Activated T-cell treated with anti-CD3 and anti-CD28 coated beads, Interleukin-2, amount 50 U/mL, for 24 hours (primary cell): ENCODE data around the gene PDE11A.
"Not testable (repeated sequence)": the region's sequence is repeated elsewhere in the genome, so short reads cannot be mapped to it uniquely, and the experiment has no call there.

Experiments used
- DNase-seq: peaks from one replicate; pipeline ENCODE4 v3.0.0-alpha.2; 2020
- H3K27ac Mint-ChIP-seq: 2 replicates; pipeline ENCODE4 v1.8.0; 2020; ENCODE audit warnings: mild to moderate bottlenecking, mixed read lengths
- H3K27me3 Mint-ChIP-seq: 2 replicates; pipeline ENCODE4 v1.8.0; 2020; ENCODE audit warnings: mixed read lengths
- H3K36me3 Mint-ChIP-seq: 2 replicates; pipeline ENCODE4 v1.8.0; 2020; ENCODE audit warnings: low read depth, mixed read lengths
- H3K4me1 Mint-ChIP-seq: 2 replicates; pipeline ENCODE4 v1.8.0; 2020; ENCODE audit warnings: low read depth, mixed read lengths
- H3K4me3 Mint-ChIP-seq: 2 replicates; pipeline ENCODE4 v1.8.0; 2020; ENCODE audit warnings: mild to moderate bottlenecking, moderate library complexity, mixed read lengths
- H3K9me3 Mint-ChIP-seq: 2 replicates; pipeline ENCODE4 v1.8.0; 2020; ENCODE audit warnings: mixed read lengths

Gene PDE11A

GRCh38 chr2:177797808-177798207 lies 274.8 kb downstream of the PDE11A start:
- no peaks in the 10 kb centered on the region for H3K9me3 Mint-ChIP-seq
- H3K36me3 Mint-ChIP-seq = no peaks in the 10 kb centered on the region

GRCh38 chr2:177796654-177797415 lies 275.7 kb downstream of the PDE11A start:
- no peak overlapping the region for H3K4me3 Mint-ChIP-seq
- H3K4me1 Mint-ChIP-seq = no peaks in the 10 kb centered on the region
- no peaks in the 10 kb centered on the region for H3K9me3 Mint-ChIP-seq
- no peak for DNase-seq
- no peak overlapping the region for H3K27ac Mint-ChIP-seq
- H3K36me3 Mint-ChIP-seq = no peaks in the 10 kb centered on the region
- H3K27me3 Mint-ChIP-seq = peaks cover 18% of the 10 kb centered on the region

More at GRCh38 chr2:177797808-177798207, 274.8 kb downstream of the PDE11A start:
- peaks cover 19% of the 10 kb centered on the region for H3K27me3 Mint-ChIP-seq
- no peak overlapping the region for H3K4me3 Mint-ChIP-seq
- no peak for DNase-seq
- H3K27ac Mint-ChIP-seq = no peak overlapping the region
- no peaks in the 10 kb centered on the region for H3K4me1 Mint-ChIP-seq

GRCh38 chr2:177796011-177796410 lies 276.6 kb downstream of the PDE11A start:
- no peaks in the 10 kb centered on the region for H3K9me3 Mint-ChIP-seq

GRCh38 chr2:177785143-177785542 lies 287.4 kb downstream of the PDE11A start:
- peaks cover 33% of the 10 kb centered on the region for H3K4me1 Mint-ChIP-seq
- H3K36me3 Mint-ChIP-seq, H3K9me3 Mint-ChIP-seq, H3K27ac Mint-ChIP-seq, DNase-seq, H3K4me3 Mint-ChIP-seq, H3K27me3 Mint-ChIP-seq: not testable (repeated sequence)

More at GRCh38 chr2:177796011-177796410, 276.6 kb downstream of the PDE11A start:
- no peak overlapping the region for H3K27ac Mint-ChIP-seq
- peaks cover 14% of the 10 kb centered on the region for H3K27me3 Mint-ChIP-seq
- no peak for DNase-seq
- H3K36me3 Mint-ChIP-seq = no peaks in the 10 kb centered on the region
- H3K4me1 Mint-ChIP-seq = no peaks in the 10 kb centered on the region
- no peak overlapping the region for H3K4me3 Mint-ChIP-seq

- Mint-ChIP-seq H3K9me3 (no peaks in the 10 kb centered on the region), H3K4me3 (no peak overlapping the region), H3K27me3 (no peaks in the 10 kb centered on the region), H3K4me1 (peaks cover 33% of the 10 kb centered on the region), H3K36me3 (no peaks in the 10 kb centered on the region), H3K27ac (peak overlapping the region; percentile 51)
- no peak for DNase-seq
Observed at GRCh38 chr2:177784745-177785067, 287.9 kb downstream of the PDE11A start.

GRCh38 chr2:177783835-177784744 lies 288.5 kb downstream of the PDE11A start:
- Mint-ChIP-seq H3K27ac (peak overlapping the region; percentile 51), H3K27me3 (no peaks in the 10 kb centered on the region), H3K36me3 (no peaks in the 10 kb centered on the region), H3K4me1 (peaks cover 33% of the 10 kb centered on the region), H3K4me3 (no peak overlapping the region), H3K9me3 (no peaks in the 10 kb centered on the region)
- DNase-seq = no peak

- H3K27ac Mint-ChIP-seq = no peak overlapping the region
- H3K4me1 Mint-ChIP-seq = peaks cover 33% of the 10 kb centered on the region
- no peaks in the 10 kb centered on the region for H3K36me3 Mint-ChIP-seq
- H3K4me3 Mint-ChIP-seq = no peak overlapping the region
- no peaks in the 10 kb centered on the region for H3K27me3 Mint-ChIP-seq
- no peaks in the 10 kb centered on the region for H3K9me3 Mint-ChIP-seq
- DNase-seq = no peak
Observed at GRCh38 chr2:177783091-177783490, 289.5 kb downstream of the PDE11A start.

GRCh38 chr2:177782613-177783012 lies 290.0 kb downstream of the PDE11A start:
- DNase-seq = no peak
- H3K4me3 Mint-ChIP-seq = no peak overlapping the region
- H3K27ac Mint-ChIP-seq = no peak overlapping the region
- no peaks in the 10 kb centered on the region for H3K9me3 Mint-ChIP-seq
- H3K4me1 Mint-ChIP-seq = peaks cover 33% of the 10 kb centered on the region
- no peaks in the 10 kb centered on the region for H3K36me3 Mint-ChIP-seq
- H3K27me3 Mint-ChIP-seq = no peaks in the 10 kb centered on the region

GRCh38 chr2:177778472-177778871 lies 294.1 kb downstream of the PDE11A start:
- Mint-ChIP-seq H3K27ac (no peak overlapping the region), H3K27me3 (peaks cover 3% of the 10 kb centered on the region), H3K4me1 (peaks cover 14% of the 10 kb centered on the region), H3K36me3 (no peaks in the 10 kb centered on the region), H3K4me3 (no peak overlapping the region), H3K9me3 (no peaks in the 10 kb centered on the region)
- DNase-seq = no peak

GRCh38 chr2:177772529-177772928 lies 300.0 kb downstream of the PDE11A start:
- no peak overlapping the region for H3K4me3 Mint-ChIP-seq
- no peaks in the 10 kb centered on the region for H3K9me3 Mint-ChIP-seq
- no peak overlapping the region for H3K27ac Mint-ChIP-seq
- H3K27me3 Mint-ChIP-seq = peaks cover 3% of the 10 kb centered on the region
- H3K4me1 Mint-ChIP-seq = no peaks in the 10 kb centered on the region
- no peak for DNase-seq
- no peaks in the 10 kb centered on the region for H3K36me3 Mint-ChIP-seq

- DNase-seq = no peak
- H3K4me3 Mint-ChIP-seq = no peak overlapping the region
- H3K27me3 Mint-ChIP-seq = peaks cover under 1% of the 10 kb centered on the region
- no peaks in the 10 kb centered on the region for H3K9me3 Mint-ChIP-seq
- no peaks in the 10 kb centered on the region for H3K36me3 Mint-ChIP-seq
- H3K4me1 Mint-ChIP-seq = no peaks in the 10 kb centered on the region
- H3K27ac Mint-ChIP-seq = no peak overlapping the region
Observed at GRCh38 chr2:177771191-177771590, 301.4 kb downstream of the PDE11A start.

- Mint-ChIP-seq H3K4me3 (no peak overlapping the region), H3K36me3 (no peaks in the 10 kb centered on the region), H3K4me1 (peaks cover 3% of the 10 kb centered on the region), H3K27ac (no peak overlapping the region), H3K9me3 (no peaks in the 10 kb centered on the region), H3K27me3 (peaks cover 4% of the 10 kb centered on the region)
- DNase-seq = no peak
Observed at GRCh38 chr2:177767768-177768167, 304.8 kb downstream of the PDE11A start.

GRCh38 chr2:177765698-177766097 lies 306.9 kb downstream of the PDE11A start:
- Mint-ChIP-seq H3K9me3 (no peaks in the 10 kb centered on the region), H3K4me1 (peaks cover 3% of the 10 kb centered on the region)

GRCh38 chr2:177763531-177764265 lies 308.9 kb downstream of the PDE11A start:
- Mint-ChIP-seq H3K9me3 (no peaks in the 10 kb centered on the region), H3K4me1 (peaks cover 3% of the 10 kb centered on the region), H3K27me3 (peaks cover 26% of the 10 kb centered on the region), H3K36me3 (no peaks in the 10 kb centered on the region), H3K4me3 (no peak overlapping the region), H3K27ac (no peak overlapping the region)
- peak; percentile 79 for DNase-seq

More at GRCh38 chr2:177765698-177766097, 306.9 kb downstream of the PDE11A start:
- Mint-ChIP-seq H3K4me3 (no peak overlapping the region), H3K27me3 (peaks cover 17% of the 10 kb centered on the region), H3K36me3 (no peaks in the 10 kb centered on the region), H3K27ac (no peak overlapping the region)
- DNase-seq = no peak
